Measurements from ENCODE around the gene CSNK1G1.

The CSNK1G1 gene

DNA sequence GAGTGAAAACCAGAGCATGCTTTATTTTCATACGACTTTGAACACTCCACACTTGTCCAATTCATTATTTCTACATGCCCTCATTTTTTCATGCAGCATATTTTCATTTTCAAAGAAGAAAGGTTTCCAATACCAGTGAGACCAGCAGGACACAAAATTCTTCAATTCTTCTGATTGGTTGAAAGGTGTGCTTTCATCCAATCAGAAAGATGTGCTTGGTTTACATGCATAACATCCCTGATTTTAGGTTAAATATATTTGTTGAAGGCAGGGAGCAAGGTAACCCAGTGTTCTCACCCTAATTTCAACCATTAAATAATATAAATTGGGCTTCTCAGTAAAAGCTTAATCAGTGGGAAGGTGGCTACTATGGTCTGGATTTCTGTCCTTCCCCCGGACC, 145.6 kb downstream of the CSNK1G1 start:
- TF ChIP-seq, protein P1, sequence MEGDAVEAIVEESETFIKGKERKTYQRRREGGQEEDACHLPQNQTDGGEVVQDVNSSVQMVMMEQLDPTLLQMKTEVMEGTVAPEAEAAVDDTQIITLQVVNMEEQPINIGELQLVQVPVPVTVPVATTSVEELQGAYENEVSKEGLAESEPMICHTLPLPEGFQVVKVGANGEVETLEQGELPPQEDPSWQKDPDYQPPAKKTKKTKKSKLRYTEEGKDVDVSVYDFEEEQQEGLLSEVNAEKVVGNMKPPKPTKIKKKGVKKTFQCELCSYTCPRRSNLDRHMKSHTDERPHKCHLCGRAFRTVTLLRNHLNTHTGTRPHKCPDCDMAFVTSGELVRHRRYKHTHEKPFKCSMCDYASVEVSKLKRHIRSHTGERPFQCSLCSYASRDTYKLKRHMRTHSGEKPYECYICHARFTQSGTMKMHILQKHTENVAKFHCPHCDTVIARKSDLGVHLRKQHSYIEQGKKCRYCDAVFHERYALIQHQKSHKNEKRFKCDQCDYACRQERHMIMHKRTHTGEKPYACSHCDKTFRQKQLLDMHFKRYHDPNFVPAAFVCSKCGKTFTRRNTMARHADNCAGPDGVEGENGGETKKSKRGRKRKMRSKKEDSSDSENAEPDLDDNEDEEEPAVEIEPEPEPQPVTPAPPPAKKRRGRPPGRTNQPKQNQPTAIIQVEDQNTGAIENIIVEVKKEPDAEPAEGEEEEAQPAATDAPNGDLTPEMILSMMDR (conservative IDR thresholded peaks at IDR 0.05; ENCODE audit: low read depth, low read length), result no peak
- H3K27me3 ChIP-seq (ENCODE audit: insufficient read depth, low read depth), result no peaks in the 10 kb centered on the region
- H4K20me1 ChIP-seq (ENCODE audit: insufficient read depth), result no peaks in the 10 kb centered on the region
- H3K4me3 ChIP-seq (IDR thresholded peaks at IDR 0.05; ENCODE audit: insufficient read depth, low read depth, low read length), result no peak overlapping the region
- H3K4me2 ChIP-seq, result no peak overlapping the region
- no peak overlapping the region for H2AFZ ChIP-seq (ENCODE audit: low read depth)
- H3K27ac ChIP-seq, result no peak overlapping the region
- H3K9ac ChIP-seq, result no peak overlapping the region
- no peaks in the 10 kb centered on the region for H3K79me2 ChIP-seq (ENCODE audit: insufficient read depth, low read depth)
- H3K36me3 ChIP-seq (ENCODE audit: insufficient read depth), result no peaks in the 10 kb centered on the region
- H3K4me1 ChIP-seq (ENCODE audit: low read depth, poor library complexity, severe bottlenecking), result peaks cover 5% of the 10 kb centered on the region

DNA sequence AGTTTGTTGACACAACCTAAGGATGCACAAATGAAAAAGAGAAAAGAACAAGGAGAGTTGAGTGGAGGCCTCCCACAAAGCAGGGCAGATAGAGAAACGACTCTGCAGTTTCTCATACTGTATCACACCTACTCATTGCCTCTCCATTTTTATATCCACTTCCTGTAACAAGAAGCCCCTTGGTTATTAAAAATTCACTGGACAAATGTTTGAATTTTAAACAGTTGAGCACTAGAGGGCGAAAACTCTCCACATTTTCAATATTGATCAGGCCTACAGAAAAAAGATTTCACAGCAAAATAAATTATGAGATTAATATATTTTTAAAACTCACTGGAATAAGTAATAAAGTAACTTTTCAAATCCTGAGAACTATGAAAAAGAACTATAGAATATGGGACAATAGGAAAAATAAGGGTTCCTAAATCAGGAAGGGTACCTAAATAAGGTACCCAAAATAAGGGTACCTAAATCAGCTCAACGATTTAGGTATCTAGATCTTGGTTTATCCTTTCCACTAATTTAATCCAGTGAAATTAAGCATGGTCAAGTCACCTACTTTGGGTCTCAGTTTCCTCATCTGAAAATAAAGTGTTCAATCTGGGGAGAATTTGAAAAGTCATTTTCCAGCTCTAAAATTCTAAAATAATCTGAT, 146.2 kb downstream of the CSNK1G1 start:
- Histone ChIP-seq H3K9ac (no peak overlapping the region), H3K4me2 (no peak overlapping the region), H3K79me2 (ENCODE audit: insufficient read depth, low read depth) (no peaks in the 10 kb centered on the region), H3K4me1 (ENCODE audit: low read depth, poor library complexity, severe bottlenecking) (peaks cover 5% of the 10 kb centered on the region), H4K20me1 (ENCODE audit: insufficient read depth) (no peaks in the 10 kb centered on the region), H3K27me3 (ENCODE audit: insufficient read depth, low read depth) (no peaks in the 10 kb centered on the region), H3K27ac (no peak overlapping the region), H2AFZ (ENCODE audit: low read depth) (no peak overlapping the region), H3K36me3 (ENCODE audit: insufficient read depth) (no peaks in the 10 kb centered on the region), H3K4me3 (IDR thresholded peaks at IDR 0.05; ENCODE audit: insufficient read depth, low read depth, low read length) (no peak overlapping the region)
- TF ChIP-seq, protein P1 (conservative IDR thresholded peaks at IDR 0.05; ENCODE audit: low read depth, low read length), result peak; percentile 72

DNA sequence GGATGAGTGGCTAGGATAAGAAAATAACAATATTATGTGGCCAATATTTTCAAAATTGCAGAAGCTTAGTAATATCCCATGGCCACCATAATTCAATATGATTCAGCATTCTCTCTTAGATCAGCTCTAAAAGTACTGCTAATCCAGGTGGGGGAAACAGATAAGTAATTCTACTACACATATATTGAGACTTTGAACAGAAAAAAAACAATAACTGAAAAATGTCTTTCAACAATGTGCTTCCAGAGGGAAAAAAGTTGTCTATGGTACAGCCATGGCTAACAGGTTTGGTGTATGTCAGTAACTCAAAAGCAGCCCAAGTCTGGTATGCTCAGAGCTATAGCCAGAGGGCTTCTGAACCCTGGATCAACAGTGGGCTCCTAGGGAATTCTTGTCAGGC, 150.8 kb downstream of the CSNK1G1 start:
- Histone ChIP-seq H3K79me2 (ENCODE audit: insufficient read depth, low read depth) (no peaks in the 10 kb centered on the region), H3K4me3 (IDR thresholded peaks at IDR 0.05; ENCODE audit: insufficient read depth, low read depth, low read length) (no peak overlapping the region), H3K36me3 (ENCODE audit: insufficient read depth) (no peaks in the 10 kb centered on the region), H3K27ac (no peak overlapping the region), H4K20me1 (ENCODE audit: insufficient read depth) (no peaks in the 10 kb centered on the region), H3K27me3 (ENCODE audit: insufficient read depth, low read depth) (no peaks in the 10 kb centered on the region), H3K4me1 (ENCODE audit: low read depth, poor library complexity, severe bottlenecking) (peaks cover 5% of the 10 kb centered on the region), H2AFZ (ENCODE audit: low read depth) (no peak overlapping the region), H3K4me2 (no peak overlapping the region), H3K9ac (no peak overlapping the region)
- TF ChIP-seq, protein P1 (conservative IDR thresholded peaks at IDR 0.05; ENCODE audit: low read depth, low read length), result no peak

DNA sequence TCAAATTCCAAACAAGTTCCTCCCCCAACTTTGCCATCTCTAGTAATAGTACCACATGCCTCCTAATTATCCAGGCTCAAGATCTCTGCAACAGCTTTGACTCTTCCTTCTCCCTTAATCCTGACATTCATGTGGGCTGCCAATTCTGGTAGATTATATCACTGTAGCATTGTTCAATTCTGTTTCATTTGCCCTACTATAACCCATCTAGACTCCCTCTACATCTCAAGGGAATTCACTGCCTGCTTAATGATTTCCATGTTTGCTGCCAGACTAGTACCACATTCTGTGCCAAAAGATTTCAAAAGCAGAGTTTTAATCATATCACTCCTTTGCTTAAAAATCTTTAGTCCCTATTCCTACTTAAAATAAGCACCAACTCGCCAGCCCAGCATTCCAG, 158.5 kb downstream of the CSNK1G1 start:
- no peaks in the 10 kb centered on the region for H3K27me3 ChIP-seq (ENCODE audit: insufficient read depth, low read depth)
- H4K20me1 ChIP-seq (ENCODE audit: insufficient read depth), result no peaks in the 10 kb centered on the region
- H3K9ac ChIP-seq, result no peak overlapping the region
- H3K4me1 ChIP-seq (ENCODE audit: low read depth, poor library complexity, severe bottlenecking), result no peaks in the 10 kb centered on the region
- H3K4me2 ChIP-seq, result no peak overlapping the region
- no peaks in the 10 kb centered on the region for H3K79me2 ChIP-seq (ENCODE audit: insufficient read depth, low read depth)
- no peaks in the 10 kb centered on the region for H3K36me3 ChIP-seq (ENCODE audit: insufficient read depth)
- no peak overlapping the region for H3K4me3 ChIP-seq (IDR thresholded peaks at IDR 0.05; ENCODE audit: insufficient read depth, low read depth, low read length)
- no peak overlapping the region for H2AFZ ChIP-seq (ENCODE audit: low read depth)
- TF ChIP-seq, protein P1 (conservative IDR thresholded peaks at IDR 0.05; ENCODE audit: low read depth, low read length), result no peak
- H3K27ac ChIP-seq, result no peak overlapping the region

All from KMS-11 (cell line).